Spleen (tissue), 11 donors: Measurements from ENCODE around the gene DNAH17. TPM values are rescaled to one million over a fixed set of nuclear protein-coding genes. Genes with fewer than 3 reads are reported as not detected.
A peak's percentile ranks its signal among the peaks of the same experiment; 100 is the strongest.

ENCODE experiments used
- DNase-seq: peaks from one replicate; pipeline ENCODE4 v3.0.0-alpha.2; 2020
- H3K27ac ChIP-seq, 8 donors: fragments of 200-600 bp; sonication (generic) in 7 of 8; 1 replicate in 4 of 8; 2 replicates in 4 of 8; pipeline versions ENCODE4 v1.5.0 to v1.8.0; 2016 to 2021; ENCODE audit warnings: inconsistent platforms in 4 of 8, mild to moderate bottlenecking in 4 of 8, moderate library complexity in 1 of 8
- H3K27me3 ChIP-seq, 7 donors: fragments of 200-600 bp; sonication (generic) in 6 of 7; replicated peaks in 1 of 7; 1 replicate in 4 of 7; 2 replicates in 3 of 7; pipeline versions ENCODE4 v1.5.0 to v1.8.0; 2016 to 2021; ENCODE audit warnings: inconsistent platforms in 3 of 7, mild to moderate bottlenecking in 1 of 7
- H3K36me3 ChIP-seq, 6 donors: fragments of 200-600 bp; sonication (generic) in 5 of 6; 1 replicate in 4 of 6; 2 replicates in 2 of 6; pipeline versions ENCODE4 v1.5.0 to v1.8.0; 2016 to 2021; ENCODE audit warnings: inconsistent platforms in 2 of 6
- H3K4me1 ChIP-seq, 6 donors: fragments of 200-600 bp; sonication (generic) in 5 of 6; 1 replicate in 3 of 6; 2 replicates in 3 of 6; pipeline versions ENCODE4 v1.5.0 to v1.8.0; 2016 to 2021; ENCODE audit warnings: inconsistent platforms in 3 of 6
- H3K4me3 ChIP-seq, 8 donors: fragments of 200-600 bp; sonication (generic) in 7 of 8; 1 replicate in 4 of 8; 2 replicates in 4 of 8; pipeline versions ENCODE4 v1.5.0 to v1.8.0; 2016 to 2021; ENCODE audit warnings: inconsistent platforms in 4 of 8, mild to moderate bottlenecking in 4 of 8, moderate library complexity in 2 of 8
- H3K9me3 ChIP-seq, 8 donors: fragments of 200-600 bp; sonication (generic) in 7 of 8; 1 replicate in 4 of 8; 2 replicates in 4 of 8; pipeline versions ENCODE4 v1.5.0 to v1.8.0; 2016 to 2021; ENCODE audit warnings: inconsistent platforms in 4 of 8
- POLR2A ChIP-seq, 3 donors: fragments of 450-650 bp; IDR thresholded peaks; one replicate each; pipeline ENCODE4 v1.5.1; 2017; ENCODE audit warnings: antibody characterized with exemption in 3 of 3, mild to moderate bottlenecking in 1 of 3
- POLR2AphosphoS5 ChIP-seq, 3 donors: sonication (generic); formaldehyde crosslinking; IDR thresholded peaks; one replicate each; pipeline ENCODE4 v1.5.1; 2017; ENCODE audit warnings: antibody characterized with exemption in 3 of 3
- WGBS, 5 donors: extraction: QIAGEN DNeasy Blood & Tissue Kit in 3 of 5; methylation state at CpG; one replicate each; pipeline versions ENCODE4 v1.1.5 to v1.1.7; 2013 to 2018; 5-methylcytosine and 5-hydroxymethylcytosine counted together
- intact Hi-C: fragments of 100-400 bp; cut with DNase I; formaldehyde crosslinking; loops from one replicate; pipeline ENCODE4 v1.15.0; 2023; ENCODE audit warnings: low total_unique reads
- polyA plus RNA-seq, 3 donors: library from polyadenylated mRNA; stranded (reverse); fragments of 200-250 nt; gene quantifications; one replicate each; pipeline ENCODE4 v1.2.1, GENCODE V29; 2013
- total RNA-seq, 7 donors: library from RNA; depleted of rRNA in 3 of 7; stranded (reverse); fragments of >200 nt in 3 of 7; fragmentation: NEBNext Ultra II Directional in 4 of 7; extraction: Animal tissue kit (Norgen Biotek cat#: 25700) in 4 of 7; gene quantifications; one replicate each; pipeline versions ENCODE4 v1.1.0 to v1.2.1, GENCODE V29; 2016 to 2021
- TF ChIP-seq, protein P1 (sequence below), 11 experiments: fragments of 200-600 bp in 7 of 11; fragments of 450-650 bp in 4 of 11; sonication (generic) in 4 of 11; IDR thresholded peaks in 8 of 11; conservative IDR thresholded peaks in 3 of 11; 1 replicate in 7 of 11; 2 replicates in 4 of 11; pipeline versions ENCODE4 v1.4.0 to v1.8.0; 2016 to 2021; ENCODE audit warnings: antibody characterized with exemption in 11 of 11, inconsistent platforms in 4 of 11, mild to moderate bottlenecking in 1 of 11
- donor health status: healthy with polysubstance abuse.
- donor health status: DM: no; HTN: no; CAD: no; lungs with moderate emphysema.
- donor health status: DM: no; HTN: no; CAD: no.
- donor health status: Bipolar disorder and iron deficiency.
- donor health status: healthy.
- donor health status: DM: no; HTN: no; CAD: no.
- donor health status: DM: yes; HTN: yes; CAD: no.

DNAH17 gene
- total and polyA plus RNA-seq, 10 donors = 0.06 to 1.0 (median 0.72) TPM; not detected in 1

DNA sequence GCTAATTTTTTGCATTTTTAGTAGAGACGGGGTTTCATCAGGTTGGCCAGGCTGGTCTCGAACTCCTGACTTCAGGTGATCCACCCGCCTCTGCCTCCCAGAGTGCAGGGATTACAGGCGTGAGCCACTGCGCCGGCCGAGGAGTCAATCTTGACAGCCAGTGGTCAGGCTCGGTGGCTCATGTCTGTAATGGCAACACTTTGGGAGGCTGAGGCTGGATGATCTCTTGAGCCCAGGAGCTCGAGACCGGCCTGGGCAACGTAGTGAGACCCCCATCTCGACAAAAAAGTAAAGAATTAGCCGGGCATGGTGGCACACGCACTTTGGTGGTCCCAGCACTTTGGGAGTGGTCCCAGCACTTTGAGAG, 199.4 kb downstream of the DNAH17 start:
- WGBS, 5 donors = 55 to 64% (median 60%) methylated on average over 14 of the region's 14 CpGs
- intact Hi-C loops = no loop called here
- TF ChIP-seq POLR2A (IDR thresholded peaks at IDR 0.05) = no peak
- TF ChIP-seq, protein P1, sequence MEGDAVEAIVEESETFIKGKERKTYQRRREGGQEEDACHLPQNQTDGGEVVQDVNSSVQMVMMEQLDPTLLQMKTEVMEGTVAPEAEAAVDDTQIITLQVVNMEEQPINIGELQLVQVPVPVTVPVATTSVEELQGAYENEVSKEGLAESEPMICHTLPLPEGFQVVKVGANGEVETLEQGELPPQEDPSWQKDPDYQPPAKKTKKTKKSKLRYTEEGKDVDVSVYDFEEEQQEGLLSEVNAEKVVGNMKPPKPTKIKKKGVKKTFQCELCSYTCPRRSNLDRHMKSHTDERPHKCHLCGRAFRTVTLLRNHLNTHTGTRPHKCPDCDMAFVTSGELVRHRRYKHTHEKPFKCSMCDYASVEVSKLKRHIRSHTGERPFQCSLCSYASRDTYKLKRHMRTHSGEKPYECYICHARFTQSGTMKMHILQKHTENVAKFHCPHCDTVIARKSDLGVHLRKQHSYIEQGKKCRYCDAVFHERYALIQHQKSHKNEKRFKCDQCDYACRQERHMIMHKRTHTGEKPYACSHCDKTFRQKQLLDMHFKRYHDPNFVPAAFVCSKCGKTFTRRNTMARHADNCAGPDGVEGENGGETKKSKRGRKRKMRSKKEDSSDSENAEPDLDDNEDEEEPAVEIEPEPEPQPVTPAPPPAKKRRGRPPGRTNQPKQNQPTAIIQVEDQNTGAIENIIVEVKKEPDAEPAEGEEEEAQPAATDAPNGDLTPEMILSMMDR (IDR thresholded peaks at IDR 0.05 in 8 of 11, conservative IDR thresholded peaks at IDR 0.05 in 3 of 11) = no peak
- TF ChIP-seq POLR2AphosphoS5 (IDR thresholded peaks at IDR 0.05) = no peak
- Histone ChIP-seq H3K4me1 (peaks cover 36 to 84% (median 65%) of the 10 kb centered on the region in 6 donors), H3K9me3 (no peaks in the 10 kb centered on the region), H3K36me3 (peaks cover 0 to 13% (median 0%) of the 10 kb centered on the region in 6 donors), H3K27me3 (no peaks in the 10 kb centered on the region), H3K27ac (peak overlapping the region; percentile 89 to 99 (median 94)), H3K4me3 (peak overlapping the region; percentile 92 to 99 (median 98))
- DNase-seq = peak; percentile 75

DNA sequence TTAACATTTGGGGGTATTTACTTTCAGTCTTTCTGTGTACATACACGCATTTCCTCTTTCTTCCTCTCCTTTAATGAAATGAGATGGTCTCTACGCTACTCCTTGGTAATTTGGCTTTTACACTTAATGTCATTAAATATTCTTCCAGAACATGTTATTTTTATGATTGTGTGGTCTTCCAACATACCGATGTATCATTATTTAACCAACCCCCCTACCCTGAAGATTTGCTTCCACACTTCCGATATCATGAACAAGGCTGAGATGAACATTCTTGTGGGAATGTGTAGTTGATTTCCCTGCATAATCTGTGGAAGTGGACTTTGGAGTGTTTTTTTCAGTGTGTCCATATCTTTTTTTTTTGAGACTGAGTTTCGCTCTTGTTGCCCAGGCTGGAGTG, 201.0 kb downstream of the DNAH17 start:
- DNase-seq = no peak
- Histone ChIP-seq H3K27me3 (no peaks in the 10 kb centered on the region), H3K27ac (peak overlapping the region in 7 of 8 donors; percentile 55 to 99 (median 80)), H3K4me1 (peaks cover 22 to 67% (median 48%) of the 10 kb centered on the region in 6 donors), H3K9me3 (no peaks in the 10 kb centered on the region), H3K4me3 (no peak overlapping the region), H3K36me3 (peaks cover 0 to 11% (median 0%) of the 10 kb centered on the region in 6 donors)
- TF ChIP-seq POLR2A (IDR thresholded peaks at IDR 0.05) (no peak), POLR2AphosphoS5 (IDR thresholded peaks at IDR 0.05) (no peak)
- TF ChIP-seq, protein P1 (IDR thresholded peaks at IDR 0.05 in 8 of 11, conservative IDR thresholded peaks at IDR 0.05 in 3 of 11) = no peak
- WGBS, 5 donors = 77 to 88% (median 84%) methylated on average over 5 of the region's 5 CpGs
- intact Hi-C loops = no loop called here

DNA sequence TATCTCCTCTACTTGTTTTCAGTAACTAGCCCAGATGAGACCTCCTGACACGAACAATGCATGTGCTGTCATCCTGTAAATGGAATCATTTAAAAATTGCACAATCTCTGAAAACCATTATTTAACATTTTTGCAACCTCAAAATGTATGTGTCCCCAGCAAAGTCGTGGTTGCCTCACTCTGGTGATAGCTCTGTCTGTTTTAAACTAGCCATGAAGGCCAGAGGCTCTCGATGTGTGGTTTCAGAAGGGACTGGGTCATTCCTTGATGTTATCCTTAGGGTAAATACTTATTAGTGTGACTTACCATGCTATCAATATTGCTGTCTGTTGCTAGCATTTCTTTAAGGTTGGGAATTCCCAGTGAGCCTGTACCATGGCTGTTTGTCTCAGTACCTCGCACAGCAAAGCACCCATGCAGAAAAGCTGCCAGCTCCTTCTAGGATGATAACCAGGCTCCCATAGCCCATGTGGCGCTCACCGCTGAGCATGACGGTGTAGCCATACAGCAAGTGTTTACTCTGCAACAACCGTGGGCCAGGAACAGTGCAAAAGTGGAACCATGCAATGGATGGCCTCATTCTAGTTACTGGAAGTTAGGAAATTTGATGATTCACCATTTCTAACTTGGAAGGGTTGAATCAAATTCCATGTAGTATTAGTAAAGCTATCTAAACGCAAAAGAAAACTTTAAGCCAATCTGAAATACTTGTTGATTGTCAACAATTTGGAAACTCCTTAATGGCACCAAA, 201.6 kb downstream of the DNAH17 start:
- DNase-seq = peak; percentile 84
- intact Hi-C loops = no loop called here
- Histone ChIP-seq H3K36me3 (peaks cover 0 to 5% (median 0%) of the 10 kb centered on the region in 6 donors), H3K4me3 (peak overlapping the region in 1 of 8 donors; percentile 9), H3K9me3 (no peaks in the 10 kb centered on the region), H3K27ac (peak overlapping the region in 7 of 8 donors; percentile 55 to 99 (median 80)), H3K27me3 (no peaks in the 10 kb centered on the region), H3K4me1 (peaks cover 16 to 62% (median 42%) of the 10 kb centered on the region in 6 donors)
- 41 to 71% (median 56%) methylated on average over 9 of the region's 9 CpGs for WGBS, 5 donors
- TF ChIP-seq, protein P1 (IDR thresholded peaks at IDR 0.05 in 8 of 11, conservative IDR thresholded peaks at IDR 0.05 in 3 of 11) = no peak
- TF ChIP-seq POLR2AphosphoS5 (IDR thresholded peaks at IDR 0.05) (peak in 1 of 3 donors; percentile 72), POLR2A (IDR thresholded peaks at IDR 0.05) (no peak)

DNA sequence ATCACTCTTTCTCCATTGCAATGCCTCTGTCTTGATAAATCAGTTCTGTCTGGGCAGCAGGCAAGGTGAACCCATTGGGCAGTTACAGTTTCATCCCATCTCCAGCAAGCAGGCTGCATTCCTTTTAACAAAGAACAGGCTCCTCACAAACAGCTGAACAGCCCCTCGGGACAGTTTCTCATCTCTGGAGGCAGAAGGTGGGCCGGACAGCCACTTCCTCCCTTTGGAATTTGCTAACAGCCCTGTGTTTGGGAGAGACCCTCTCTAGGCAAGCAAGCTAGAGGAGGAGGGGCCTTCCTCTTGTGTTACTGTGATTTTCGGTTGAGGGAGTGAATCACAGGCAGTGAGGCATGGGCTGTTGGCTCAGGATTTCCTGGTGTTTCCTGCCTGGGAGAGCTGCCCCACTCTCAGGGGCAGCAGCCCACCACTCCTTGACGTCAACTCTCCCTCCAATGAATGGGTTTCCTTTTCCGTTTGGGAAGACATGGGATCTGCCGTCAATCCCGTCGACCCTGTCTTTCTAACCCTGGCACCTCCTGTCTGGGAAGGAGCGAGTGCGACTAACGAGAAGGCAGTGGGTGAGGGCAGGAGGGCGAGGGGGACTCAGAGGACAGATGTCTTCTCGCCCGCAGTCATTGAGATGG, 202.4 kb downstream of the DNAH17 start:
- Histone ChIP-seq H3K36me3 (no peaks in the 10 kb centered on the region), H3K9me3 (no peaks in the 10 kb centered on the region), H3K4me3 (no peak overlapping the region), H3K27me3 (no peaks in the 10 kb centered on the region), H3K4me1 (peaks cover 8 to 53% (median 34%) of the 10 kb centered on the region in 6 donors), H3K27ac (peak overlapping the region in 7 of 8 donors; percentile 55 to 99 (median 80))
- no peak for DNase-seq
- intact Hi-C loops = no loop called here
- 56 to 73% (median 62%) methylated on average over 14 of the region's 14 CpGs for WGBS, 5 donors
- no peak for TF ChIP-seq POLR2A (IDR thresholded peaks at IDR 0.05)
- TF ChIP-seq POLR2AphosphoS5 (IDR thresholded peaks at IDR 0.05) = peak in 2 of 3 donors; percentile 43 to 62
